ENCODE measurements around the gene TIMP2.

The TIMP2 gene

GRCh38 chr17:78908426-78908825 lies 16.8 kb downstream of the TIMP2 start:
- in situ Hi-C loops (cut with HindIII; ENCODE audit: low sequenced_read_pairs) = no loop called here

- in situ Hi-C loops (cut with HindIII; ENCODE audit: low sequenced_read_pairs) = no loop called here
Observed at GRCh38 chr17:78905541-78905940, 19.6 kb downstream of the TIMP2 start.

GRCh38 chr17:78905116-78905515 lies 20.1 kb downstream of the TIMP2 start:
- in situ Hi-C loops (cut with HindIII; ENCODE audit: low sequenced_read_pairs) = no loop called here

GRCh38 chr17:78904371-78904770 lies 20.8 kb downstream of the TIMP2 start:
- in situ Hi-C loops (cut with HindIII; ENCODE audit: low sequenced_read_pairs) = loop anchor here (5.0 kb wide), 1 partner anchor 67 kb away; no protein-coding TSS in a partner anchor

- in situ Hi-C loops (cut with HindIII; ENCODE audit: low sequenced_read_pairs) = loop anchor here (5.0 kb wide), 1 partner anchor 66 kb away; no protein-coding TSS in a partner anchor
Observed at GRCh38 chr17:78903101-78903779, 21.9 kb downstream of the TIMP2 start, which contains the start of gene CEP295NL. TSS of gene CEP295NL (minus strand) at chr17:78903201. CDS start at chr17:78901828, 1,373 bp downstream.

- in situ Hi-C loops (cut with HindIII; ENCODE audit: low sequenced_read_pairs) = loop anchor here (5.0 kb wide), 1 partner anchor 65 kb away; no protein-coding TSS in a partner anchor
Observed at GRCh38 chr17:78902231-78902630, 23.0 kb downstream of the TIMP2 start.

- in situ Hi-C loops (cut with HindIII; ENCODE audit: low sequenced_read_pairs) = loop anchor here (5.0 kb wide), 1 partner anchor 65 kb away; no protein-coding TSS in a partner anchor
Observed at GRCh38 chr17:78901806-78902205, 23.4 kb downstream of the TIMP2 start.

- in situ Hi-C loops (cut with HindIII; ENCODE audit: low sequenced_read_pairs) = loop anchor here (5.0 kb wide), 1 partner anchor 64 kb away; no protein-coding TSS in a partner anchor
Observed at GRCh38 chr17:78900816-78901215, 24.4 kb downstream of the TIMP2 start.

GRCh38 chr17:78899361-78900260 lies 25.6 kb downstream of the TIMP2 start:
- in situ Hi-C loops (cut with HindIII; ENCODE audit: low sequenced_read_pairs) = loop anchor here (5.0 kb wide), 1 partner anchor 62 kb away; no protein-coding TSS in a partner anchor

GRCh38 chr17:78898947-78899346 lies 26.2 kb downstream of the TIMP2 start:
- in situ Hi-C loops (cut with HindIII; ENCODE audit: low sequenced_read_pairs) = no loop called here

GRCh38 chr17:78898075-78898836 lies 26.9 kb downstream of the TIMP2 start:
- in situ Hi-C loops (cut with HindIII; ENCODE audit: low sequenced_read_pairs) = no loop called here

- in situ Hi-C loops (cut with HindIII; ENCODE audit: low sequenced_read_pairs) = no loop called here
Observed at GRCh38 chr17:78897664-78898047, 27.5 kb downstream of the TIMP2 start.

- in situ Hi-C loops (cut with HindIII; ENCODE audit: low sequenced_read_pairs) = no loop called here
Observed at GRCh38 chr17:78896834-78897663, 28.1 kb downstream of the TIMP2 start.

- in situ Hi-C loops (cut with HindIII; ENCODE audit: low sequenced_read_pairs) = no loop called here
Observed at GRCh38 chr17:78896091-78896833, 28.9 kb downstream of the TIMP2 start.

- in situ Hi-C loops (cut with HindIII; ENCODE audit: low sequenced_read_pairs) = no loop called here
Observed at GRCh38 chr17:78895322-78895721, 29.9 kb downstream of the TIMP2 start.

GRCh38 chr17:78893684-78894083 lies 31.5 kb downstream of the TIMP2 start:
- in situ Hi-C loops (cut with HindIII; ENCODE audit: low sequenced_read_pairs) = no loop called here

- in situ Hi-C loops (cut with HindIII; ENCODE audit: low sequenced_read_pairs) = no loop called here
Observed at GRCh38 chr17:78892936-78893379, 32.2 kb downstream of the TIMP2 start.

GRCh38 chr17:78892520-78892919 lies 32.7 kb downstream of the TIMP2 start:
- in situ Hi-C loops (cut with HindIII; ENCODE audit: low sequenced_read_pairs) = no loop called here

GRCh38 chr17:78892062-78892456 lies 33.1 kb downstream of the TIMP2 start:
- in situ Hi-C loops (cut with HindIII; ENCODE audit: low sequenced_read_pairs) = no loop called here

All from endothelial cell of hepatic sinusoid (primary cell).